ENCODE measurements around the gene DCXR. TPM values are rescaled to one million over a fixed set of nuclear protein-coding genes. Genes with fewer than 3 reads are reported as not detected.

Gene DCXR
- total RNA-seq, 1 experiment from 2014 or later = 135 TPM

DNA sequence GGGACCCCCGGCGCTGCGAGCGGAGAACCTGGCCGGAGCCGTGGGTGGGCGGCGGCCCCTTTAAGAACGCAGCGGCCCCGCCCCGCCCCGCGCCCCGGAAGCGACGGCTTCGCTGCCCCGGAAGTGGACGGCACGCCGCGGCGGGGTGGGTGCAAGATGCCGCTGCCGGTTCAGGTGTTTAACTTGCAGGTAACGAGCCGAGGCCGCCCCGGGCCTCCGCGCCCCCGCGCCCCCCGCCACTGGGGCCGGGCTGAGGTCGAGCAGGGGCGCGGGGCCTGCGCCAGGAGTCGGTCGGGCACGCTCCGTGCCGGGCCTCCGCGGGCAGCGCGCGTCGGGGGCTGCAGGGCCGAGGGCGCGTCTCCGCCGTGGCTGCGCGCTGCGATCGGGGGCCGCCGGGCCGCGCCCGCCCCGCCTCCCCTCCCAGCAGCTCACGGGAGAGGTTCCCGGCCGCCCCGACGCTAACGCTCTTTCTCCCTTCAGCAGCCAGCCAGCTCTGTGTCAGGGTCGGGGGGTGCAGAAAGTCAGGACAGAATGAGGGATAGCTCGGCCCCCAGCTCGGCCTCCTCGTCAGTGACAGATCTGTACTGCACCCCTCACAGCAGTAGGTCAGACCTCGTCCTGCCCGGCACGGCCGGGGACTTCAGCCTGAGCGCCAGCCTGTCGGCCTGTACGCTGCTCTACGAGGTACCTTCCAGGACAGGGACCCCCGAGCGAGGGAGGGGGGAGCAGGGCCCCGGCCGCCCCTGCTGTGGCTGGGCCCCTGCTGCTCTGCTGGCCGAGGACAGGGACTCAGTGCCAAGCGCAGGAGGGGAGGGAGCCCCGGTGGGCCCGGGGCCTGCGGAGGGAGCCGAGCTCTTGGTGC lies 14.5 kb upstream of the DCXR start, which contains the start of the genes GPS1 and RFNG:
Gene GPS1 (plus strand): TSS at position 123 of the 862 bp plus-strand sequence. CDS start 34 bp downstream, at position 157.
Gene RFNG (minus strand): TSS at position 36 of the 862 bp plus-strand sequence. CDS start 45 bp downstream, outside the sequence.
- H3K36me3 ChIP-seq (ENCODE audit: low read depth, low read length) = peaks cover 10% of the 10 kb centered on the region
- no peaks in the 10 kb centered on the region for H3K9me3 ChIP-seq (ENCODE audit: low read length)
- intact Hi-C loops (cut with micrococcal nuclease) = no loop called here
- H3K27me3 ChIP-seq (ENCODE audit: low read length) = no peaks in the 10 kb centered on the region
- H3K9me2 ChIP-seq (replicated peaks; ENCODE audit: low read length) = no peaks in the 10 kb centered on the region
- peak within 1 kb of the TSS; percentile 48; the same call in 1 of the 2 replicates for H2AFZ ChIP-seq (ENCODE audit: low read length)
- peaks cover 8% of the 10 kb centered on the region; the same call in 1 of the 2 replicates for H3K4me1 ChIP-seq (ENCODE audit: insufficient read depth, low read length)
- peak within 1 kb of the TSS; percentile 99 for H3K4me2 ChIP-seq (ENCODE audit: low read length)
- ATAC-seq (peak; percentile 81), DNase-seq (peak; percentile 68)
- no TSS peak for BruUV-seq (replicated peaks)
- no peak within 1 kb of the TSS for H3K27ac ChIP-seq (ENCODE audit: low read length)
- CTCF ChIA-PET = interaction anchor here (0.7 kb wide), 1 partner anchor 92 kb away, joined by 3 read pairs; no protein-coding TSS in a partner anchor
- TF ChIP-seq, protein P1, sequence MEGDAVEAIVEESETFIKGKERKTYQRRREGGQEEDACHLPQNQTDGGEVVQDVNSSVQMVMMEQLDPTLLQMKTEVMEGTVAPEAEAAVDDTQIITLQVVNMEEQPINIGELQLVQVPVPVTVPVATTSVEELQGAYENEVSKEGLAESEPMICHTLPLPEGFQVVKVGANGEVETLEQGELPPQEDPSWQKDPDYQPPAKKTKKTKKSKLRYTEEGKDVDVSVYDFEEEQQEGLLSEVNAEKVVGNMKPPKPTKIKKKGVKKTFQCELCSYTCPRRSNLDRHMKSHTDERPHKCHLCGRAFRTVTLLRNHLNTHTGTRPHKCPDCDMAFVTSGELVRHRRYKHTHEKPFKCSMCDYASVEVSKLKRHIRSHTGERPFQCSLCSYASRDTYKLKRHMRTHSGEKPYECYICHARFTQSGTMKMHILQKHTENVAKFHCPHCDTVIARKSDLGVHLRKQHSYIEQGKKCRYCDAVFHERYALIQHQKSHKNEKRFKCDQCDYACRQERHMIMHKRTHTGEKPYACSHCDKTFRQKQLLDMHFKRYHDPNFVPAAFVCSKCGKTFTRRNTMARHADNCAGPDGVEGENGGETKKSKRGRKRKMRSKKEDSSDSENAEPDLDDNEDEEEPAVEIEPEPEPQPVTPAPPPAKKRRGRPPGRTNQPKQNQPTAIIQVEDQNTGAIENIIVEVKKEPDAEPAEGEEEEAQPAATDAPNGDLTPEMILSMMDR (conservative IDR thresholded peaks at IDR 0.05; ENCODE audit: low read depth, low read length) = no peak
- TF ChIP-seq EZH2phosphoT487 (IDR thresholded peaks at IDR 0.05; ENCODE audit: borderline replicate concordance, low read length) (no peak), EZH2 (IDR thresholded peaks at IDR 0.05; ENCODE audit: low read length, unreplicated experiment) (no peak)
- peak within 1 kb of the TSS; percentile 100 for H3K4me3 ChIP-seq (ENCODE audit: low read length)
- no peaks in the 10 kb centered on the region for H3F3A ChIP-seq (ENCODE audit: low read length, unreplicated experiment)
- H4K20me1 ChIP-seq (ENCODE audit: low read length) = no peaks in the 10 kb centered on the region
- peak within 1 kb of the TSS; percentile 92 for H3K9ac ChIP-seq (ENCODE audit: low read length)
- POLR2A ChIA-PET (ENCODE audit: unreplicated experiment) = interaction anchor here (0.7 to 1.0 kb wide), 2 partner anchors 13 to 14 kb away, joined by 3 to 5 read pairs; partner anchors contain the start of gene DCXR
- H3K79me2 ChIP-seq (ENCODE audit: low read length) = peaks cover 28% of the 10 kb centered on the region

DNA sequence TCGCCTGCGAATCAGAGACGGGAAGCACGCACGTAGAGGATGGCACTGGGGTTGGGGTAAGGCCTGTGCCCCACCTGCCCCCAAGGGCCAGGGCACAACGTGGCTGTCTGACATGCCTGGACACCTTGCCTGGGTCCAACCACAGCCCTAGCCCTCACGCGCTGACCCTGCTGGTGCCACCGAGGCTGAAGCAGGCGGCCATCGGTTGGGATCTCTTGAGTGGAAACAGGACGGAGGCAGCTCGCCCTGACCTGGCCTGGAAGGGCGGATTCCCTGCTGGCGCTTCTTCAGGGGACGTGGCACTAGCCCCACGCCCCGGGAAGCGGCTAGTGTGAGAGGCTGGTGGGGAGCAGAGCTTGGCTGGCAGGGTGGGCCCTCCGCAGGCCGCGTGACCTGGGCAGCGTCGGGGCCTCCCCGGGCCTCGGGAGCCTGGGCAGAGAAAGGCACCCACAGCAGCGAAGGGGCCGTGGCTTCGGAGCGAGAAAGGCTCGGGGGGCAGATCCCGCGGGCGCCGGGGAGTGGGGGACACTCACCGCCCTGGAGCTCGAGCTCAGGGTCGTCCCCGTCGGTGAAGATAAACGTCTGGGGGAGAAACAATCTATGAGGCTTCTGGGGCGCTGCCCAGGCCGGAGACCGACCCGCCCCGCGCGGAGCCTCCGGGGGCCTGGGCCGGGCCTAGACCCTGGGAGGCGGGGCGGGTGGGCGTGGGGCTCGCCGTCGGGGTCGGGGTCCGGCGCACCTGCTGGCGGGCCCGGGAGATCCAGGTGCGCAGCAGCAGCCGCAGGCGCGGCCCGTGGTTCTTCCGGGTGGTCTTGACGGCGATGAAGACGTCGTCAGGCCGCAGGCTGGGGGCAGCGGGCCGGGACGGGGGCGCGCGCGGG lies 13.5 kb upstream of the DCXR start:
- H3K27ac ChIP-seq (ENCODE audit: low read length) = no peak overlapping the region
- peaks cover 28% of the 10 kb centered on the region for H3K79me2 ChIP-seq (ENCODE audit: low read length)
- no TSS peak for BruUV-seq (replicated peaks)
- 0 out of 2 replicates have a peak overlapping the region, but pooled peaks have one; percentile 48 for H2AFZ ChIP-seq (ENCODE audit: low read length)
- H4K20me1 ChIP-seq (ENCODE audit: low read length) = no peaks in the 10 kb centered on the region
- CTCF ChIA-PET = interaction anchor here (0.6 kb wide), 1 partner anchor 14 kb away, joined by 3 read pairs; no protein-coding TSS in a partner anchor
- no peaks in the 10 kb centered on the region for H3K27me3 ChIP-seq (ENCODE audit: low read length)
- intact Hi-C loops (cut with micrococcal nuclease) = no loop called here
- DNase-seq = no peak
- H3K36me3 ChIP-seq (ENCODE audit: low read depth, low read length) = peaks cover 2% of the 10 kb centered on the region
- H3K9me3 ChIP-seq (ENCODE audit: low read length) = no peaks in the 10 kb centered on the region
- POLR2A ChIA-PET (ENCODE audit: unreplicated experiment) = interaction anchor here (0.6 kb wide), 1 partner anchor 22 kb away, joined by 5 read pairs; no protein-coding TSS in a partner anchor
- H3K4me1 ChIP-seq (ENCODE audit: insufficient read depth, low read length) = peaks cover 8% of the 10 kb centered on the region; the same call in 1 of the 2 replicates
- TF ChIP-seq EZH2 (IDR thresholded peaks at IDR 0.05; ENCODE audit: low read length, unreplicated experiment) = no peak
- TF ChIP-seq EZH2phosphoT487 (IDR thresholded peaks at IDR 0.05; ENCODE audit: borderline replicate concordance, low read length) = no peak
- TF ChIP-seq, protein P1 (conservative IDR thresholded peaks at IDR 0.05; ENCODE audit: low read depth, low read length) = no peak
- H3K9ac ChIP-seq (ENCODE audit: low read length) = peak overlapping the region; percentile 68
- peak; percentile 6; the same call in 1 of the 2 replicates for ATAC-seq
- peak overlapping the region; percentile 81 for H3K4me3 ChIP-seq (ENCODE audit: low read length)
- peak overlapping the region; percentile 97 for H3K4me2 ChIP-seq (ENCODE audit: low read length)
- H3K9me2 ChIP-seq (replicated peaks; ENCODE audit: low read length) = no peaks in the 10 kb centered on the region
- no peaks in the 10 kb centered on the region for H3F3A ChIP-seq (ENCODE audit: low read length, unreplicated experiment)

Measured in PC-3 (cell line).